Activated naive CD4-positive, alpha-beta T cell treated with anti-CD3 and anti-CD28 coated beads, Interleukin-2, amount 50 U/mL, for 72 hours (primary cell): Measurements from ENCODE around the gene NCLN. TPM values are rescaled to one million over a fixed set of nuclear protein-coding genes. Genes with fewer than 3 reads are reported as not detected.
"Not testable (repeated sequence)": the region's sequence is repeated elsewhere in the genome, so short reads cannot be mapped to it uniquely, and the experiment has no call there.

Experiments used
- ATAC-seq, 2 donors: fragments of 150-1000 bp; cut with Tn5 transposase; 2 replicates each; pipeline ENCODE4 v1.10.0; 2021; ENCODE audit warnings: mild to moderate bottlenecking in 2 of 2, moderate library complexity in 2 of 2
- DNase-seq, 2 donors: peaks; one replicate each; pipeline ENCODE4 v3.0.0; 2021 to 2022; ENCODE audit warnings: low spot score in 2 of 2
- H3K27ac Mint-ChIP-seq, 2 donors: one replicate each; pipeline ENCODE4 v1.8.0; 2022; ENCODE audit warnings: mild to moderate bottlenecking in 2 of 2, mixed read lengths in 2 of 2
- H3K36me3 Mint-ChIP-seq, 2 donors: one replicate each; pipeline ENCODE4 v1.8.0; 2022; ENCODE audit warnings: mixed read lengths in 2 of 2
- H3K9me3 Mint-ChIP-seq, 2 donors: one replicate each; pipeline ENCODE4 v1.8.0; 2022; ENCODE audit warnings: mixed read lengths in 2 of 2
- total RNA-seq, 2 donors: library from RNA; stranded (reverse); gene quantifications; one replicate each; pipeline ENCODE4 v1.2.3, GENCODE V29; 2022

NCLN gene
- total RNA-seq, 2 donors from 2014 or later: 41.7 to 63.3 TPM

DNA sequence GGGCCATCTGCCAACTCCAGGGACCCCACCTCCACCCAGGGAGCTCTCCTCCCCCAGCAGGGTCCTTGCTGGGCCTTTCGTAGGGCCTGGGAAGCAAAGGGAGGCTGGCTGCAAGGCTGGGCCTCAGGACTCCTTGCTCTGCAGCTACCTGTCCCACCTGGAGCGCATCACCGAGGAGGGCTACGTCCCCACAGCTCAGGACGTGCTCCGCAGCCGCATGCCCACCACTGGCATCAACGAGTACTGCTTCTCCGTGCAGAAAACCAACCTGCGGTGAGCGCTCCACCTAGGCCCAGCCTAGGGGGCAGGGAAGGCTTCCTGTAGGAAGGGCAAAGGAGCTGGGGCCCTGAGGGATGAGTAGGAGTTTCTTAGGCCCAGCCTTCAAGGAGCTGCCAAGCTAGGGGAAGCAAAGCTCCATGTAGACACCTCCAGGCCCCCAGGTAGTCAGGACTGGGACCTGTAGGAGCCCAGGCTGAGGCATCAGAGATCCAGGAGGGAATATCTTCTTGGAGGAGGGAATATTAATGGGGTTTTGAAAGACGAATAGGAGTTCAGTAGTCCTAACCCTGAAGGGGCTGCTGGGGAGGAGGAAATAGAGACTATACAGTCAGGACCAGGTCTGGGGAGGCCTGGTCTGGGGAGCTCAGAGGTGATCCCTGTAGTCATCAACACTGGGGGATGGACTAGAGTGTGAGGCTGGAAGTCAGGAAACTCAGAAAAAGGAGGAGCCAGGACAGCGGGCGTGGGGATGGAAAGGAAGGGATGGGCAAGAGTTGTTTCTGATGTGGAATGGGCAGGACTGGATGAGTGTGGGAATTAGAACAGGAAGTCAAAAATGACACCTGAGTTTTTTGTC lies 33.9 kb upstream of the NCLN start:
- peaks cover 0 to 12% of the 10 kb centered on the region in 2 donors for H3K36me3 Mint-ChIP-seq
- ATAC-seq: no peak
- no peak for DNase-seq
- H3K27ac Mint-ChIP-seq: no peak overlapping the region
- H3K9me3 Mint-ChIP-seq: no peaks in the 10 kb centered on the region

DNA sequence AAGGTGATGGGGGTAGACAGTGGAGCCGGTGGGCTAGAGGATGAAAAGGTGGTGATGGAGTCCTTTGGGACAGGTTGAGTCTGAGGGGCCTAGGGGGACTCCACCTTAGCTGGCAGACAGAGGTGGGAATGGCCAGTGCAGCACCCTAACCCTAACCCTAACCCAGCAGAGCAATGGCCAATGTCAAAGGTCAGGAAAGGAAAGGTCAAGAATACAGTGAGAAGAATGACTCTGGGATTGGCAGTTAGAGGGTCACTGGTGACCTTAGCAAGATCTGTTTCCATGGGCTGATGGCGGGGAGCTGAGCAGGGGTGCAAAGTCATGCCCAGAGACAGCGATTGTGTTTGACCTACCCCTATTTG lies 33.3 kb upstream of the NCLN start:
- DNase-seq (no peak), ATAC-seq (no peak)
- Mint-ChIP-seq H3K27ac (no peak overlapping the region), H3K36me3 (peaks cover 0 to 17% of the 10 kb centered on the region in 2 donors), H3K9me3 (no peaks in the 10 kb centered on the region)

DNA sequence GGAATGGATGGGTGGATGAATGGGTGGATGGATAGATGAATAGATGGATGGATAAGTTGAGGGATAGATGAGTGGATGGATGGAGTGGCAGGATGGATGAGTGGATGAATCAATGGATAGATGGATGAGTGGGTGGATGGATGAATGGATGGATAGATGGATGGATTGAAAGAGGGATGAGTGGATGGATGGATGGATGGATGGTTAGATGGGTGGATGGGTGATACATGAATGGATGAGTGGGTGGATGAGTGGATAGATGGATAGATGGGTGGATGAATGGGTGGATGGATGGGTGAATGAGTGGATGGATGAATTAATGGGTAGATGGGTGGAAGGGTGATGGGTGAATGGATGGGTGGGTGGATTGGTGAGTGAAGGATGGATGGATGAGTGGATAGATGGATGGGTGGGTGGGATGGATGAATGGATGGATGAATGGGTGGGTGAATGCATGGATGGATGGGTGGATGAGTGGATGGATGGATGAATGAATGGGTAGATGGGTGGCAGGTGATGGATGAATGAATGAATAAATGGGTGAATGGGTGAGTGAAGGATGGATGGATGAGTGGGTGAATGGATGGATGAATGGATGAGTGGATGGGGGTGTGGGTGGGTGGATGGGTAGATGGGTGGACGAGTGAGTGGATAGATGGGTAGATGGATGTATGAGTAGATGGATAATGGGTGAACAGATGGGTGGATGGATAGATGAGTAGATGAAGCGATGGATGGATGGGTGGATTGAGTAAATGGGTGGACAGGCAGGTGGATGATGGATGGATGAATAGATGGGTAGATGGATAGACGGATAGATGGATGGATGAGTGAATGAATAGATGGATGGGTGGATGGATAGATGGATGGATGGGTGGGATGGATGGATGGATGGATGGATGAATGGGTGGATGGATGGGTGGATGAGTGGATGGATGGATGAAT lies 32.2 kb upstream of the NCLN start:
- peaks cover 0 to 29% of the 10 kb centered on the region in 2 donors for H3K36me3 Mint-ChIP-seq
- DNase-seq (no peak), ATAC-seq (no peak)
- peaks cover 0 to 4% of the 10 kb centered on the region in 2 donors for H3K9me3 Mint-ChIP-seq
- H3K27ac Mint-ChIP-seq: no peak overlapping the region

DNA sequence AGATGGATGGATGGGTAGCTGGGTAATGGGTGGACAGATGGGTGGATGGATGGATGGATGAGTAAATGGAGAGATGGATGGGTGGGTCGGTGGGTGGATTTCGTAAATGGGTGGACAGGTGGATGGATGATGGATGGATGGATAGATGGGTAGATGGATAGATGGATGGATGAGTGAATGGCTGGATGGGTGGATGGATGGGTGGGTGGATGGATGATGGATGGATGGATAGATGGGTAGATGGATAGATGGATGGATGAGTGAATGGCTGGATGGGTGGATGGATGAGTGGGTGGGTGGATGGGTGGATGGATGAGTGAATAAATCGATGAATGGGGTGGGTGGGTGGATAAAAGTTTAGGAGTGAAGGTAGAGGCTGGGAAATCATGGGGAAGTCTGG lies 31.3 kb upstream of the NCLN start:
- DNase-seq, ATAC-seq, H3K27ac Mint-ChIP-seq, H3K9me3 Mint-ChIP-seq: not testable (repeated sequence)
- H3K36me3 Mint-ChIP-seq: peaks cover 0 to 27% of the 10 kb centered on the region in 2 donors

DNA sequence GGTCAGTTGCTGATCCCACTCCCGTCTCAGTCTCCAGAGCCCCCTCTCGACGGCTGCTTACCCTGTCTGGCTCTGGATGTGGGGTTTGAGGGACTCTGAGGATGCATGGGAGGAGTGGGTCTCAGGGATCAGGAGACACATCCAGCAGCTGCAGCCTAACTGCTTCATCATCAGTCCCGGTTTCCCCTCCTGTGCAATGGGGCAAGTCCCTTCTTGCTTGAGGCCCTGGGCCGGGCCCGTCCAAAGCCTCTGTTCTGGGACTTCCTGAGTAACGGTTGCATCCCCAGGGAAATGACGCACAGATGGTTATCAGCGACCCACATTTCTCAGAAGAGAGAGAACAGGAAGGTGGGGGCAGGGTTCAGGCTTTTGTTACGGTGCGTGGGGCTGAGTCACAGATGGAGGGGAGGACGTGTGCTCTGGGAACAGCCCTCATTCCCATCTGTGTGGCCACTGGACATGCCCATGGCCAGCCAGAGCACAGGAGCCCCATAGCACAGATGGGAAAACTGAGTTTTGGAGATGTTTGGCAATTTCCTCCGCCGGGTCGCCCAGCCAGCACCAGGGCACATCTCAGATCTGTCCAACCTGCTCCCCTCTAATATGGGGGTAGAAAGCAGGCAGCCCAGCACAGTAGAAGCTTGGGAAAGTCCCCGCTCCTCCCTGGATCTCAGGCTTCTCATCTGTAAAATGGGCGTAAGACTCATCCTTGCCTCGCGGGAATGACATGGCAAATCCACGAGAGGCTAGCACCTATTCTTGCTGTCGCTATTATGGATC lies 30.6 kb upstream of the NCLN start:
- H3K9me3 Mint-ChIP-seq: peaks cover 2 to 6% of the 10 kb centered on the region in 2 donors
- DNase-seq: peak; percentile 68 to 92
- H3K27ac Mint-ChIP-seq: peak overlapping the region in 1 of 2 donors; percentile 51
- ATAC-seq: peak; percentile 93 to 97
- peaks cover 1 to 29% of the 10 kb centered on the region in 2 donors for H3K36me3 Mint-ChIP-seq

DNA sequence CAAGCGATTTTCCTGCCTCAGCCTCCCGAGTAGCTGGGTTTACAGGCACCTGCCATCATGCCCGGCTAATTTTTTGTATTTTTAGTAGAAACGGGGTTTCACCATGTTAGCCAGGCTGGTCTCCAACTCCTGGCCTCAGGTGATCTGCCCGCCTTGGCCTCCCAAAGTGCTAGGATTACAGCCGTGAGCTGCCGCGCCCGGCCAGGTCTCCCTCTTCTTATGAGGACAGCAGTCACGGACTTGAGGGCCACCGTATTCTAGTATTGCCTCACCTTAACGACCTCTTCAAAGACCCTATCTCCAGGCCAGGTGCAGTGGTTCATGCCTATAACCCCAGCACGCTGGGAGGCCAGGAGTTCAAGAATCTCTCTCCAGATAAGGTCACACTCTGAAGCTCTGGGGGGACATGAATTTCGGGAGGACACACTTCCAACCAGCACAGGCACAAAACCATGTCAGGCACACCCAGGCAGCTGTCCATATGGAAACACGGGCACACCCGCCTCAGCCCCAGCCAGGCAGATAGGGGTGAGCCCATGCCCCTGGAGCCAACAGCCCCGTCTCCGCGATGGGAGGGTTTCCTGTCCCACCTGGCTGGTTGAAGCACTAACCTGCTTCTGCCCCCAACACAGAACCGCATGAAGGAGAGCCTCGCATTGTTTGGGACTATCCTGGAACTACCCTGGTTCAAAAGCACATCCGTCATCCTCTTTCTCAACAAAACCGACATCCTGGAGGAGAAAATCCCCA lies 28.5 kb upstream of the NCLN start:
- H3K36me3 Mint-ChIP-seq: peaks cover 5 to 48% of the 10 kb centered on the region in 2 donors

DNA sequence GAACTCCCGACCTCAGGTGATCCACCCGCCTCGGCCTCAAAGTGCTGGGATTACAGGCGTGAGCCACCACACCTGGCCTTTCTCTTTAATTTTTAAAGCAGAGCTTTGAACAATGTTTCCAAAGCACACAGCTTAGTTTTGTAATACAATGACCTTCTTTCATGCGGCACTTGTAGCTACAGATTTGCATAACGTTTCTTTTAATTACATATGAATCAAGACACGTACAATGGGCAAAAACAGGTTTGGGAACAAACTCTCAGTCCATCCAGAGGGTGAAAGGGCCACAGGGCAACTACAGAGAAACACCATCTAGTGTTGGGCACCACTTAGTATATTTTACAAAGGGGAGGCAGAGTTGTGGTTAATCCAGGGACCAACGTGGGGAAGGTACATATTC lies 26.2 kb upstream of the NCLN start:
- no peak overlapping the region for H3K27ac Mint-ChIP-seq
- ATAC-seq (no peak), DNase-seq (no peak)
- peaks cover 5 to 61% of the 10 kb centered on the region in 2 donors for H3K36me3 Mint-ChIP-seq
- H3K9me3 Mint-ChIP-seq: peaks cover 5 to 10% of the 10 kb centered on the region in 2 donors

More for the DNA sequence above, 28.5 kb upstream of the NCLN start:
- H3K9me3 Mint-ChIP-seq: peaks cover 5 to 10% of the 10 kb centered on the region in 2 donors
- ATAC-seq: no peak
- H3K27ac Mint-ChIP-seq: peak overlapping the region; percentile 5 to 79
- no peak for DNase-seq

DNA sequence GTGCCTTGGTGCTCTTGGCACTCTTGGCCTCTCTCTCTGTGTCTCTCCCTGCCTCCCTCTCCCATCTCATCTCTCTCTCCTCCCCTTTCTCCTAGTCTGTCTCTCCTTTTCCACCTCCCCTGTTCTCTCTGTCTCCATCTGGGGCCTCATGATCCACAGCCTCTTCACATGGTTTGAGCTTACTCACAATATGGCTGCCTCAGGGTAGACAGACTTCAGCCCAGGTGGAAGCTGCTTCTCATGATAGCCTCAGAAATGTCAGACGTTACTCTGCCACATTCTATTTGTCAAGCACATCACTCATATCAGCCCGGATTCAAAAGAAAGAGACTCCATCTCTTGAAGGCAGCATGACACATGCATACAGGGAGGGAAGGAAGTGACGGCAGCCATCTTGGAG lies 25.5 kb upstream of the NCLN start:
- DNase-seq: no peak
- peaks cover 5 to 62% of the 10 kb centered on the region in 2 donors for H3K36me3 Mint-ChIP-seq

DNA sequence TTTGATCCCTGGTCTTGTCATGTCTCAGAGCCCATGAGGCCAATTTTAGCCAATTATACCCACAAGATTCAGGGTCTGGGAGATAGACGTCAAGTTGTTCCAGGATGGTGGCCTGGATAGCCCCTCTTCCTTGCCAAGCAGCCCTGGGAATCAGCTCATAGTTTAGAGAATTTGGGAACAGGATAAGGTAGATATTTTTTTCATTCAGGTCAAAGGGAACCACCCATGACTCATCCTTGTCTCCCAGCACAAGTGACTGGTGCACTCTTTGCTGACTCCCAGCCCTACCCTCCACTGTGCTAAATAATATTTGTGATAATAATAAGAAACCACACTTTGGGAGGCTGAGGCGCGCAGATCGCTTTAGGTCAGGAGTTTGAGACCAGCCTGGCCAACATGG lies 24.3 kb upstream of the NCLN start:
- peak in 1 of 2 donors; percentile 54 for ATAC-seq
- Mint-ChIP-seq H3K9me3 (peaks cover 5 to 14% of the 10 kb centered on the region in 2 donors), H3K36me3 (peaks cover 5 to 68% of the 10 kb centered on the region in 2 donors), H3K27ac (no peak overlapping the region)
- DNase-seq: no peak

More for the DNA sequence above, 25.5 kb upstream of the NCLN start:
- Mint-ChIP-seq H3K9me3 (peaks cover 5 to 10% of the 10 kb centered on the region in 2 donors), H3K27ac (peak overlapping the region in 1 of 2 donors; percentile 57)
- ATAC-seq: no peak

DNA sequence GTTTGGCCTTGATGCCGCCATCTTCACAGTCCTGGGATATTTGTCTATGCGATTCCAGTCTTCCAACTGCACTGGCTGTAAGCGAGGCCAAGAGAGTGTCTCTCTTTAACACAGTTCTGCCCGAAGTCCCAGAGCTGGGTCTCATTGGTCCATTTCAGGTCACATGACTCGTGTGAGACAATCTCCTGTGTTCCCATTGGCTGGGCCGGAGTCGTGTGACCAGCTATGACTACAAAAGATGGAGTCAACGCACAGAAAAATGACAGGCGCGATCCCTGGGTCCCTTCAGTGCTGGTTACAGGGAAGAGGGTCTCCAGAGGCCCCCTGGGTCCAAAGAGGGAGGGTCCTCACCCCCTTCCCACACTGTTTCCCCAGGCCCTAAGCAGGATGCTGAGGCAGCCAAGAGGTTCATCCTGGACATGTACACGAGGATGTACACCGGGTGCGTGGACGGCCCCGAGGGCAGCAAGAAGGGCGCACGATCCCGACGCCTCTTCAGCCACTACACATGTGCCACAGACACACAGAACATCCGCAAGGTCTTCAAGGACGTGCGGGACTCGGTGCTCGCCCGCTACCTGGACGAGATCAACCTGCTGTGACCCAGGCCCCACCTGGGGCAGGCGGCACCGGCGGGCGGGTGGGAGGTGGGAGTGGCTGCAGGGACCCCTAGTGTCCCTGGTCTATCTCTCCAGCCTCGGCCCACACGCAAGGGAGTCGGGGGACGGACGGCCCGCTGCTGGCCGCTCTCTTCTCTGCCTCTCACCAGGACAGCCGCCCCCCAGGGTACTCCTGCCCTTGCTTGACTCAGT lies 23.1 kb upstream of the NCLN start:
- DNase-seq: peak in 1 of 2 donors; percentile 44
- Mint-ChIP-seq H3K9me3 (peaks cover 5 to 13% of the 10 kb centered on the region in 2 donors), H3K27ac (peak overlapping the region in 1 of 2 donors; percentile 22), H3K36me3 (peaks cover 5 to 61% of the 10 kb centered on the region in 2 donors)
- ATAC-seq: peak in 1 of 2 donors; percentile 34

DNA sequence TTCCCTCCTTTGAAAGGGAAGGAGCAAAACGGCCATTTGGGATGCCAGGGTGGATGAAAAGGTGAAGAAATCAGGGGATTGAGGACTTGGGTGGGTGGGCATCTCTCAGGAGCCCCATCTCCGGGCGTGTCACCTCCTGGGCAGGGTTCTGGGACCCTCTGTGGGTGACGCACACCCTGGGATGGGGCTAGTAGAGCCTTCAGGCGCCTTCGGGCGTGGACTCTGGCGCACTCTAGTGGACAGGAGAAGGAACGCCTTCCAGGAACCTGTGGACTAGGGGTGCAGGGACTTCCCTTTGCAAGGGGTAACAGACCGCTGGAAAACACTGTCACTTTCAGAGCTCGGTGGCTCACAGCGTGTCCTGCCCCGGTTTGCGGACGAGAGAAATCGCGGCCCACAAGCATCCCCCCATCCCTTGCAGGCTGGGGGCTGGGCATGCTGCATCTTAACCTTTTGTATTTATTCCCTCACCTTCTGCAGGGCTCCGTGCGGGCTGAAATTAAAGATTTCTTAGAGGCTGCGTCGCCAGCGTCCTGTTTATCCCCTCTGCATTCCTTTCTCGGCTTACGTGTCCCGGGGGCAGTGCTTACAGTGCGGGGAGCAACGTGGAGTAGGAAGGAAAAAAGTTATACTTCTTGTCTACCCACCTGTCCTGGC lies 22.4 kb upstream of the NCLN start:
- H3K36me3 Mint-ChIP-seq: peaks cover 5 to 53% of the 10 kb centered on the region in 2 donors
- peaks cover 5 to 11% of the 10 kb centered on the region in 2 donors for H3K9me3 Mint-ChIP-seq
- DNase-seq: peak in 1 of 2 donors; percentile 68
- no peak overlapping the region for H3K27ac Mint-ChIP-seq
- ATAC-seq: peak; percentile 79 to 85

DNA sequence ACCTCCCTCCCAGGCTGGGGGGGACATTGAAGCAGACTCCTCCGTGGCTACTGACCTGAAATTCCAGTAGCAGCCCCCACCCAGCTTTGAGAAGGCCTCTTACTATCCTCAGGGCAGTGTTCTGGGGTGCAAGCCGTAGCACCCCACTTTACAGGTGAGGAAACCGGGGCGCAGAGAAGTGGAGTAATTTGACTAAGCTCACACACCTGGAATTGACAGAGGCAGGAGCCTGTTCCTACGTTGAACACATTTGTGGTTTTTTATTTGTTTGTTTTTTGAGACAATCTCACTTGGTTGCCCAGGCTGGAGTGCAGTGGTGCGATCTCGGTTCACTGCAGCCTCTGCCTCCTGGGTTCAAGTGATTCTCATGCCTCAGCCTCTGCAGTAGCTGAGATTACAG lies 21.8 kb upstream of the NCLN start:
- ATAC-seq: no peak
- H3K27ac Mint-ChIP-seq: no peak overlapping the region
- DNase-seq: no peak
- peaks cover 5 to 11% of the 10 kb centered on the region in 2 donors for H3K9me3 Mint-ChIP-seq
- peaks cover 5 to 48% of the 10 kb centered on the region in 2 donors for H3K36me3 Mint-ChIP-seq

DNA sequence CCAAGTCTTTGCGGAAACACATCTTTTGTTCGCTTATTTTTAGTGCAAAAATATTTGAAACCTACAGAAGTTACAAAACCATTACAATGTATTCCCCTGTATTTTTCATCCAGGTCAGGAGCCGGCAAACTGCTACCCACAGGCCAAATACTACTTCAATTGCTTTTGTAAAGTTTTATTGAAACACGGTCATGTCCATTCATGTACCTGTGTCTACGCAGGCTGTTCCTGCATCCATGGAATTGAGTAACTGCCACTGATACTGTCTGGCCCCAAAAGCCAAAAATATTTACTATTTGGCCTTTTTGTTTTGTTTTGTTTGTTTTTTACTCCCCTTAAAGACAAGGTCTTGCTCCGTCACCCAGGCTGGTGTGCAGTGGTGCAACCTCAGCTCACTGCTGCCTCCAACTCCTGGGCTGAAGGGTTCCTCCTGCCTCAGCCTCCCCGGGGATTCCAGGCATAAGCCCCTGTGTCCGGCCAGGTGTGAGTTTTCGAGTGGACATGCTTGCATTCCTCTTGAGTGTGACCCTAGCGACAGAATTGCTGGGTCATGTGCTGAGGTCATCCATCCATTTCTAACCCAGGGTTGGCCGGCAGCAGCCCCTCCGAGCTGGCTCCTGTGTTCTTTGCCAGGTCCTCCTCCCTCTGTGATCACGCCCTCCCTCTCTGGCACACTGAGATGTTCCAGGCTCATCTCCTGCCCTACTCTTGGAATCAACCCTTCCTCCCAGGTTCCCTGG lies 18.0 kb upstream of the NCLN start:
- Mint-ChIP-seq H3K27ac (peak overlapping the region in 1 of 2 donors; percentile 29), H3K9me3 (peaks cover 0 to 5% of the 10 kb centered on the region in 2 donors), H3K36me3 (peaks cover 0 to 17% of the 10 kb centered on the region in 2 donors)
- DNase-seq: no peak
- no peak for ATAC-seq
